Testis (tissue), 3 donors: ENCODE data around the gene EHD4. TPM values are rescaled to one million over a fixed set of nuclear protein-coding genes. Genes with fewer than 3 reads are reported as not detected.

Experiments used
- DNase-seq: peaks from one replicate; pipeline ENCODE4 v3.0.0-alpha.2; 2019
- H3K27ac ChIP-seq, 2 donors: fragments of 200-600 bp; sonication (generic); one replicate each; pipeline ENCODE4 v1.5.1; 2019
- H3K27me3 ChIP-seq: fragments of 200-600 bp; sonication (generic); one replicate; pipeline ENCODE4 v1.5.1; 2019
- H3K36me3 ChIP-seq: fragments of 200-600 bp; sonication (generic); one replicate; pipeline ENCODE4 v1.5.1; 2017; ENCODE audit warnings: low read depth; ENCODE audit errors: missing control alignments
- H3K4me1 ChIP-seq: fragments of 200-600 bp; sonication (generic); one replicate; pipeline ENCODE4 v1.5.1; 2019
- H3K4me3 ChIP-seq, 2 donors: fragments of 200-600 bp; sonication (generic); one replicate each; pipeline ENCODE4 v1.5.1; 2017 to 2019
- H3K9me3 ChIP-seq: fragments of 200-600 bp; sonication (generic); one replicate; pipeline ENCODE4 v1.5.1; 2017
- CTCF ChIP-seq, 3 experiments: fragments of 450-650 bp in 2 of 3; fragments of 200-600 bp in 1 of 3; sonication (generic) in 1 of 3; IDR thresholded peaks; one replicate each; pipeline ENCODE4 v1.5.1; 2016 to 2019; ENCODE audit warnings: antibody characterized with exemption in 3 of 3, mild to moderate bottlenecking in 2 of 3, moderate library complexity in 1 of 3
- POLR2A ChIP-seq: fragments of 450-650 bp; IDR thresholded peaks from one replicate; pipeline ENCODE4 v1.6.1; 2017; ENCODE audit warnings: antibody characterized with exemption, mild to moderate bottlenecking, moderate library complexity
- WGBS, 2 donors: methylation state at CpG; one replicate each; pipeline ENCODE4 v1.1.5; 2018; 5-methylcytosine and 5-hydroxymethylcytosine counted together
- intact Hi-C: fragments of 100-400 bp; cut with DNase I; formaldehyde crosslinking; loops from one replicate; pipeline ENCODE4 v1.15.1; 2023; ENCODE audit warnings: low total_unique reads
- polyA plus RNA-seq: library from polyadenylated mRNA; stranded (reverse); fragments of 350-450 nt; fragmentation: Illumina TruSeq; extraction: RNeasy Lipid Tissue Mini Kit (QIAGEN cat#74804); gene quantifications from one replicate; pipeline ENCODE4 v1.2.3, GENCODE V29; 2014; ENCODE audit warnings: low read depth, low replicate concordance; ENCODE audit not compliant: insufficient read depth
- total RNA-seq, 2 donors: library from RNA; depleted of rRNA; stranded (reverse); fragments of >200 nt; gene quantifications; one replicate each; pipeline ENCODE4 v1.2.3, GENCODE V29; 2016

The EHD4 gene
- total and polyA plus RNA-seq, 3 donors from 2014 or later, result 8.0 to 10.2 (median 9.4) TPM

- no peak overlapping the region for H3K4me3 ChIP-seq
- intact Hi-C loops, result no loop called here
- H3K27ac ChIP-seq, result no peak overlapping the region
- H3K9me3 ChIP-seq, result no peaks in the 10 kb centered on the region
- H3K36me3 ChIP-seq, result no peaks in the 10 kb centered on the region
- TF ChIP-seq POLR2A, result no peak
- no peak for TF ChIP-seq CTCF (IDR thresholded peaks at IDR 0.05)
- H3K27me3 ChIP-seq, result no peaks in the 10 kb centered on the region
- H3K4me1 ChIP-seq, result peaks cover 14% of the 10 kb centered on the region
- no peak for DNase-seq
- WGBS, 2 donors, result 96 to 97% methylated on average over 9 to 10 of the region's 10 CpGs
Observed at GRCh38 chr15:41887161-41887560, 85.2 kb downstream of the EHD4 start.

DNA sequence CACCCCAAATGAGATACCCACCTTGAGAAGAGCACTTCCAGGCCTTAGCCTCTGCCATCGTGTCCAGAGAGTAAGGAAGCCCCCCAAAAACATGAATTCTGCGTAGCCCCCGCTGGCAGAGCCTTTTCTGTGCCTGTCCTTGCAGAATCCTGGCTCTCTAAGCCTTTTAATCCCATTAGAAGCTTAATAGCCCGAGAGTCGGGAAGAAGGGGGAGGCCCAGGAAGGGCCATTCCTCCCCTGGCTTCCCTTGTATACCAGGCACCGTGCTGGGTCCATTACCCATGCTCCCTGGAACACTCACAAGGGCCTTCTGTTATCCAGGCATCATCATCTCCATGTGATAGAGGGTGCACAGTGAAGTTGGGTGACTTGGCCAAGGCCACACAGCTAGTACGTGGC lies 85.6 kb downstream of the EHD4 start:
- peaks cover 16% of the 10 kb centered on the region for H3K4me1 ChIP-seq
- H3K36me3 ChIP-seq, result no peaks in the 10 kb centered on the region
- H3K27me3 ChIP-seq, result no peaks in the 10 kb centered on the region
- H3K4me3 ChIP-seq, result no peak overlapping the region
- 92 to 97% methylated on average over 6 to 7 of the region's 7 CpGs for WGBS, 2 donors
- H3K27ac ChIP-seq, result no peak overlapping the region
- DNase-seq, result no peak
- intact Hi-C loops, result no loop called here
- H3K9me3 ChIP-seq, result no peaks in the 10 kb centered on the region
- TF ChIP-seq POLR2A (no peak), CTCF (IDR thresholded peaks at IDR 0.05) (no peak)

DNA sequence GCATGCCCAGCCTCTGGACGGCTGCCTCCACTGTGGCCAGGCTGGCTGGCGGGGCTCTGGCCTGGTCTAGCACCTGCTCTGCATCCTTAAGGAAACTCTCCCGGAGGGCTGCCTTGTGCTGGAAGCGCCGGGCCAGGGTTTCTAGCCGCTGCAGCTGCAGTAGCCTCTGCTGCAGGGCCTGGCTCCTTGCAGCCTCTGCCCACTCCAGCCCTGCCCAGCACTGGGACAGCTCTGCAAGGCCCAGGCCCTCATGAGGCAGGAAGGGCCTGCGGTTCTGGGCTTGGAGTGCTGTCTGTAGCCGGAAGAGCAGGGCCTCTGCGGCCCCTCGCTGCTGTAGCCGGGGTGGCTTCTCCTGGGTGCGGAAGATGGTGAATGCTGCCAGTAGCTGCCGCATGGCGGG lies 86.5 kb downstream of the EHD4 start:
- Histone ChIP-seq H3K27ac (no peak overlapping the region), H3K9me3 (no peaks in the 10 kb centered on the region), H3K36me3 (no peaks in the 10 kb centered on the region), H3K27me3 (no peaks in the 10 kb centered on the region), H3K4me3 (no peak overlapping the region), H3K4me1 (peaks cover 16% of the 10 kb centered on the region)
- intact Hi-C loops, result no loop called here
- WGBS, 2 donors, result 94 to 100% methylated on average over 1 to 13 of the region's 14 CpGs
- DNase-seq, result no peak
- TF ChIP-seq CTCF (IDR thresholded peaks at IDR 0.05) (no peak), POLR2A (no peak)

DNA sequence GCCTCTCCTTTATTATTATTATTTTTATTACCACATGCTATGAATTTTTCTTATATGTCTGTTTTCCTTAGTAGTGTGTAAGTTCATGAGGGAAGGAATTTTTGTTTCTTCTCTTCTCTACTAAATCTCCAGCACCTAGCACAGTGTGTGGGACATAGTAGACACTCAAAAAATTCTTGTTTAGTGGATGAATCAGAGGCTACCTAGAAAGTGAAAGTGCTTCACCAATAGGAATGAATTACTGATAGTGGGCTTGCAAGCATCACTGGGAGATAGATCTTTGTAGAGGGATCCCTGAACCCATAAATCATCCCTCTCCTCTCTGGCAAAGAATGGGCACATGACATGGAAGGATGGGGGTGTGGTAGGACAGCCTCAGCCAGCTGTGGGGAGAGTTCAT lies 87.0 kb downstream of the EHD4 start:
- H3K4me1 ChIP-seq, result peaks cover 16% of the 10 kb centered on the region
- no peaks in the 10 kb centered on the region for H3K9me3 ChIP-seq
- DNase-seq, result no peak
- H3K36me3 ChIP-seq, result no peaks in the 10 kb centered on the region
- no peak for TF ChIP-seq CTCF (IDR thresholded peaks at IDR 0.05)
- TF ChIP-seq POLR2A, result no peak
- no peaks in the 10 kb centered on the region for H3K27me3 ChIP-seq
- intact Hi-C loops, result no loop called here
- H3K27ac ChIP-seq, result no peak overlapping the region
- no peak overlapping the region for H3K4me3 ChIP-seq

DNA sequence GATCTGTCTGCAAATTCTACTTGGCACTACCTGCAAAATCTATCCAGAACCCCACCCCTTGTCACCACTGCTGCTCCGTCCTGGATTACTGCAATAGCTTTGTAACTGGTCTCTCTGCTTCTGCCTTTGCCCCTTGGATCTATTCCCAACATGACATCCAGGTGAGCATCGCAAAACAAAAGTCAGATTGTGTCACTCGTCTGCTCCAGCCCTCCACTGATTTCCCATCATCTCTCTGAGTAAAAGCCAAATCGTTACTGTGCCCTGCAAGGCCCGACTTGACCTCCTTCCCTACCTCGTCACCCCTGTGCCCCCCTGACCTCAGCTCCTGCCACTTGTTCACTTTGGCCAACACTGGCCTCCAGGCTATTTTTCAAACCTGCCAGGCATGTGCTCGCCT lies 87.9 kb downstream of the EHD4 start:
- no peak overlapping the region for H3K4me3 ChIP-seq
- intact Hi-C loops, result no loop called here
- no peak for DNase-seq
- no peaks in the 10 kb centered on the region for H3K9me3 ChIP-seq
- H3K36me3 ChIP-seq, result no peaks in the 10 kb centered on the region
- no peak overlapping the region for H3K27ac ChIP-seq
- no peaks in the 10 kb centered on the region for H3K27me3 ChIP-seq
- WGBS, 2 donors, result 94% methylated on average over 7 of the region's 7 CpGs
- TF ChIP-seq POLR2A, result no peak
- TF ChIP-seq CTCF (IDR thresholded peaks at IDR 0.05), result no peak
- H3K4me1 ChIP-seq, result peaks cover 16% of the 10 kb centered on the region
